AG04450 (cell line): Measurements from ENCODE around the gene LTBP2. TPM values are rescaled to one million over a fixed set of nuclear protein-coding genes. Genes with fewer than 3 reads are reported as not detected.

ENCODE experiments used
- CTCF ChIA-PET: fragments of 300-600, 350-600 bp; formaldehyde crosslinking; extraction: SDS; loops from one replicate; lab custom pipeline; 2022; ENCODE audit warnings: antibody characterized with exemption, inconsistent platforms; lab: Charles Lee
- POLR2A ChIA-PET: fragments of 350-600 bp; formaldehyde crosslinking; extraction: SDS; loops from one replicate; lab custom pipeline; 2021; ENCODE audit warnings: antibody characterized with exemption, inconsistent platforms; lab: Yijun Ruan, JAX
- DNase-seq: peaks from one replicate; pipeline ENCODE4 v3.0.0-alpha.2; 2011; ENCODE audit warnings: low read depth, low spot score
- H3K27ac ChIP-seq: one replicate; pipeline ENCODE4 v1.5.1; 2012; ENCODE audit warnings: low read depth, low read length, control low read depth
- H3K27me3 ChIP-seq: one replicate; pipeline ENCODE4 v1.6.0; 2012; ENCODE audit warnings: low read length; ENCODE audit not compliant: control insufficient read depth, insufficient read depth
- H3K4me3 ChIP-seq: 2 replicates; pipeline ENCODE4 v1.5.1; 2011; ENCODE audit warnings: mild to moderate bottlenecking, low read depth, low read length, control low read depth
- H3K9me3 ChIP-seq: 2 replicates; pipeline ENCODE4 v1.5.1; 2012; ENCODE audit warnings: low read length; ENCODE audit not compliant: control insufficient read depth, insufficient read depth
- CTCF ChIP-seq: IDR thresholded peaks from 2 replicates; pipeline ENCODE4 v1.5.1; 2011; ENCODE audit warnings: low read depth, low read length, control low read depth, inconsistent platforms
- polyA plus RNA-seq: library from polyadenylated mRNA; depleted of rRNA; stranded (reverse); fragments of >200 nt; gene quantifications from 2 replicates; pipeline ENCODE4 v1.2.3, GENCODE V29; 2011

Gene LTBP2
- polyA plus RNA-seq, 1 experiment, result 44.3 TPM

- ChIA-PET CTCF (interaction anchor here (1.4 to 2.0 kb wide), 2 partner anchors 8 to 11 kb away, joined by 6 to 13 read pairs; no protein-coding TSS in a partner anchor), POLR2A (no interaction called here)
- Histone ChIP-seq H3K4me3 (no peak overlapping the region), H3K9me3 (no peaks in the 10 kb centered on the region; the same call in 1 of the 2 replicates), H3K27me3 (no peaks in the 10 kb centered on the region), H3K27ac (peak overlapping the region; percentile 21)
- no peak for DNase-seq
- TF ChIP-seq CTCF, result no peak
Measured at GRCh38 chr14:74503291-74503937, 108.6 kb downstream of the LTBP2 start.

- Histone ChIP-seq H3K27me3 (no peaks in the 10 kb centered on the region), H3K27ac (no peak overlapping the region), H3K4me3 (no peak overlapping the region), H3K9me3 (no peaks in the 10 kb centered on the region)
- ChIA-PET CTCF (interaction anchor here (0.6 to 2.0 kb wide), 9 partner anchors 9 to 276 kb away, joined by 3 to 13 read pairs (median 4); partner anchors contain the start of genes ISCA2 and NPC2), POLR2A (interaction anchor here (0.6 kb wide), 1 partner anchor 51 kb away, joined by 5 read pairs; no protein-coding TSS in a partner anchor)
- peak; percentile 59 for TF ChIP-seq CTCF
- no peak for DNase-seq
Measured at GRCh38 chr14:74502236-74503019, 109.6 kb downstream of the LTBP2 start.

- ChIA-PET CTCF (interaction anchor here (1.0 to 2.0 kb wide), 13 partner anchors 9 to 303 kb away, joined by 3 to 13 read pairs (median 4); partner anchors contain the start of genes ISCA2 and NPC2), POLR2A (interaction anchor here (0.6 kb wide), 1 partner anchor 52 kb away, joined by 5 read pairs; no protein-coding TSS in a partner anchor)
- Histone ChIP-seq H3K9me3 (no peaks in the 10 kb centered on the region), H3K4me3 (no peak overlapping the region), H3K27ac (no peak overlapping the region), H3K27me3 (no peaks in the 10 kb centered on the region)
- no peak for TF ChIP-seq CTCF
- DNase-seq, result no peak
Measured at GRCh38 chr14:74501691-74502090, 110.3 kb downstream of the LTBP2 start.

GRCh38 chr14:74501135-74501614 is 110.9 kb downstream of the LTBP2 start:
- DNase-seq, result peak; percentile 51
- POLR2A ChIA-PET, result no interaction called here
- Histone ChIP-seq H3K27ac (peak overlapping the region; percentile 13), H3K4me3 (no peak overlapping the region), H3K9me3 (no peaks in the 10 kb centered on the region), H3K27me3 (no peaks in the 10 kb centered on the region)
- TF ChIP-seq CTCF, result peak; percentile 95
- CTCF ChIA-PET, result interaction anchor here (0.5 to 2.0 kb wide), 19 partner anchors 8 to 622 kb away, joined by 3 to 13 read pairs (median 4); partner anchors contain the start of genes ISCA2, LTBP2, NPC2 and YLPM1
